GM13977 (cell line): ENCODE measurements around the gene KIF26B.
"Not testable (repeated sequence)": the region's sequence is repeated elsewhere in the genome, so short reads cannot be mapped to it uniquely, and the experiment has no call there.

Source experiments
- DNase-seq: peaks from one replicate; pipeline ENCODE4 v3.0.0; 2012; ENCODE audit warnings: low spot score
- in situ Hi-C: fragments of 300-500 bp; cut with MboI; formaldehyde crosslinking; loops from one replicate; pipeline ENCODE4 v1.12.0; 2022; ENCODE audit warnings: low sequenced_read_pairs, low pct_unique_long_range_greater_than_20kb, mixed read lengths, inconsistent platforms; ENCODE audit not compliant: unreplicated experiment
- TF ChIP-seq, protein P1 (sequence below): IDR thresholded peaks from 2 replicates; pipeline ENCODE4 v1.5.1; 2012; ENCODE audit warnings: mild to moderate bottlenecking, control low read depth; ENCODE audit not compliant: insufficient read depth; ENCODE audit errors: extremely low read depth, missing control alignments

KIF26B gene

DNA sequence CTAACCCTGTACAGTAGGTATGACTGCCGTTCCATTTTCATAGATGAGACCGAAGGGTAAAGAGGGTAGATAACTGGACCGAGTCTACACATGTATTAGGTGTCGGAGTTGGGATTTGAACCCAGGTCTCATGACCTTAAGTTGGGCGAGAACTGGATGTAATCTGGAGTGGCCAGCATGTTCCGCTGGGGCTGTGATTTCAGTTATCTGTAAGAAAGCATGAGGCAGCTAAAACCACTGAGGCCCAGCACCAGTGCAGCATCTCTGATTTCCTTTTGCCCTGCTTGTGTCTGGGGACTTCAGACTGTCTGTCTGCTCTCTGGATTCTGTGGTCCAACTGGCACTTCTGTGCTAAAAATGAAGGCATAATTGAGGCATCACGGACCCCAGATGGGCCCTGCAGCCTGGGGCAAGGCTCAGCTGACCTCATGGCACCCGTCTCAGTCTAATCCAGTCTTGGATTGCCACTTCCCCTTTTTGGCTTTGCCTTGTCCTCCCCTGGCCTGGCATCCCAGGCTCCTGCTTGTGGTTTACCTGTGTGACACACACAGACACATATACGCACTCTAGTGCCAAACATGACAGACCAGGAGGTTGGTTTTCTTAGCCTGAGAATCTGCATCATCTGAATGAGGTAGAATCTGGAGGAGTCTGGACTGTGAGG is 180.2 kb downstream of the KIF26B start:
- in situ Hi-C loops = no loop called here
- TF ChIP-seq, protein P1, sequence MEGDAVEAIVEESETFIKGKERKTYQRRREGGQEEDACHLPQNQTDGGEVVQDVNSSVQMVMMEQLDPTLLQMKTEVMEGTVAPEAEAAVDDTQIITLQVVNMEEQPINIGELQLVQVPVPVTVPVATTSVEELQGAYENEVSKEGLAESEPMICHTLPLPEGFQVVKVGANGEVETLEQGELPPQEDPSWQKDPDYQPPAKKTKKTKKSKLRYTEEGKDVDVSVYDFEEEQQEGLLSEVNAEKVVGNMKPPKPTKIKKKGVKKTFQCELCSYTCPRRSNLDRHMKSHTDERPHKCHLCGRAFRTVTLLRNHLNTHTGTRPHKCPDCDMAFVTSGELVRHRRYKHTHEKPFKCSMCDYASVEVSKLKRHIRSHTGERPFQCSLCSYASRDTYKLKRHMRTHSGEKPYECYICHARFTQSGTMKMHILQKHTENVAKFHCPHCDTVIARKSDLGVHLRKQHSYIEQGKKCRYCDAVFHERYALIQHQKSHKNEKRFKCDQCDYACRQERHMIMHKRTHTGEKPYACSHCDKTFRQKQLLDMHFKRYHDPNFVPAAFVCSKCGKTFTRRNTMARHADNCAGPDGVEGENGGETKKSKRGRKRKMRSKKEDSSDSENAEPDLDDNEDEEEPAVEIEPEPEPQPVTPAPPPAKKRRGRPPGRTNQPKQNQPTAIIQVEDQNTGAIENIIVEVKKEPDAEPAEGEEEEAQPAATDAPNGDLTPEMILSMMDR = no peak
- no peak for DNase-seq

DNA sequence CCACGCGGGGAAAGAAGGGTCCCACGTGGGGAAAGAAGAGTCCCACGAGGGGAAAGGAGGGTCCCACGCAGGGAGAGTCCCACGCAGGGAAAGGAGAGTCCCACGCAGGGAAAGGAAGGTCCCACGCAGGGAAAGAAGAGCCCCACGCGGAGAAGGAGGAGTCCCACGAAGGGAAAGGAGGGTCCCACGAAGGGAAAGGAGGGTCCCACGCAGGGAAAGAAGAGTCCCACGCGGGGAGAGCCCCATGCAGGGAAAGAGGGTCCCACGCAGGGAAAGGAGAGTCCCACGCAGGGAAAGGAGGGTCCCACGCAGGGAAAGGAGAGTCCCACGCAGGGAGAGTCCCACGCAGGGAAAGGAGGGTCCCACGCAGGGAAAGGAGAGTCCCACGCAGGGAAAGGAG is 180.9 kb downstream of the KIF26B start:
- DNase-seq, in situ Hi-C loops: not testable (repeated sequence)

DNA sequence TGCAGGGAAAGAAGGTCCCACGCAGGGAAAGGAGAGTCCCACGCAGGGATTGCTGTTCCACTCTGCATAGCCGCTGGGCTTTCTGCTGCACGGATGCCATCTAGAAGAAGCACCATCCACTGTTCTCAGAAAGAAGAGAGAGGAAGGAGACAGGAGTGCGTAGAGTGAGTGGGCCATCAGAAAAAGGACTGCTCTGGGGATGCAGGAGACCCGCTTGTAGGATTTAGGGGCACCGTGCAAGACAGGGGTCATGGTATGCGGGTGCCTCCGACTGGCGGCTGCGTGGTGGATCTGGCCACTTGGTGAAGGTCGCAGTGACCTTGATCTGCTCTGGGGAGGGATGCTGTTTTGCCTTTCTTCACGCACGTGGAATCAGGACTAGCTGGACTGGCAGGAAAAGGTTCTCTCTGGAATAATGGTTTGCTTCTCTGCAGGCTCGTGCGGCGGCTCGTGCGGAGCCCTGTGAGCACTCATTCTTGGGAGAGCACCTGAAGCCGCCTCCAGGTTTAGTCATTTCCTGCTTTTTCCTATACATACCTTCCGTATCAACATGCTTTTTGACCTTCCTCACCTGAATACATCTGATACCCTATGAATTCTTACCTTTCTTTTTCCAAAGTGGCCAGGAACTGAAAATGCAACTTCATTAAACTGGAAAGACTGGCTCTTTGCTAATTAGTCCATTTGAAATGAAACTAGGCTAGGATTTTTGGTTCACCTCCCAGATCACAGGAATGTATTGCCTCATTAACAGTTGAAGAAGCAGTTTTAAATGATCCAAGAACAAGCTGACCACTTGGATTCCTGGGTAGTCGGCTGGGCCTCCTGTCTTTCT is 181.6 kb downstream of the KIF26B start:
- in situ Hi-C loops = no loop called here
- DNase-seq = no peak
- TF ChIP-seq, protein P1 = no peak

DNA sequence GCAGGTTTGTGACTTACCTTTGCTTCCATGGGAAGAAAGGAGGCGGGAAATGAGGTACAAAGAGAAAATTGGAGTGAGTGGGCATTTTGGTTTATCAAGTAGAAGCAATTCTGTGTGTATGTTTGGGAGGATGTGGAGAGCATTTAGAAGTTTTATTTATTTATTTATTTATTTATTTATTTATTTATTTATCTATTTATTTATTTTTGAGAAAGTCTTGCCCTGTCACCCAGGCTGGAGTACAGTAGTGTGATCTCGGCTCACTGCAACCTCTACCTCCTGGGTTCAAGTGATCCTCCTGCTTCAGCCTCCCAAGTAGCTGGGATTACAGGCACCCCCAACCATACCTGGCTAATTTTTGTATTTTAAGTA is 182.2 kb downstream of the KIF26B start:
- in situ Hi-C loops = not testable (repeated sequence)

GRCh38 chr1:245337829-245338484 is 183.2 kb downstream of the KIF26B start:
- TF ChIP-seq, protein P1 = no peak
- in situ Hi-C loops = no loop called here
- DNase-seq = no peak

More for the DNA sequence above, 182.2 kb downstream of the KIF26B start:
- not testable (repeated sequence) for DNase-seq

- TF ChIP-seq, protein P1 = no peak
- DNase-seq = no peak
- in situ Hi-C loops = no loop called here
Observed at GRCh38 chr1:245338485-245338877, 183.7 kb downstream of the KIF26B start.

- in situ Hi-C loops = no loop called here
- TF ChIP-seq, protein P1 = no peak
- DNase-seq = no peak
Observed at GRCh38 chr1:245341743-245342142, 187.0 kb downstream of the KIF26B start.
